ENCODE results near the gene EXOC4. TPM values are rescaled to one million over a fixed set of nuclear protein-coding genes. Genes with fewer than 3 reads are reported as not detected.
A peak's percentile ranks its signal among the peaks of the same experiment; 100 is the strongest.

EXOC4 gene
- total and polyA plus RNA-seq, 2 donors (not counting 3 experiments of a cell fraction or from before 2014, with no cell fraction given): 20.3 to 73.1 TPM

DNA sequence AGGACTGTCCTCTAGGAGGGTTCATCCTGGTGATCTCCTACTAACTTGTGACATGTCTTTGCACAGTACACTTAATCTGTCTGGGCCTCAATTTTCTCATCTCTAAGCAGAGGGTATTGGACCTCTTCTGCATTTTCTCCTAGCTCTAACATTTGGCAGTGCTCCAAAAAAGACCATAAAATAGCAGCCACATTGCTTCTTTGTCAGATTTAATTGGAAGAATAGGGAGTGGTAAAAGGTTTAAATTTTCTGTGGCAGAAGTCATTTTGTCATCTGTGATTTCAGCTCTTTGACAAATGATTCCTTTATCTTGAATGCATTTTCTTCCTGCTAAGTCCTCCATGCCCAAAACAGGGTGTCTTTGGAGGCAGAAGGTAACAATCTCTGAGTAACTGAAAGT is 584.3 kb downstream of the EXOC4 start:
- CTCF ChIA-PET: interaction anchor here (1.0 kb wide), 1 partner anchor 14 kb away, joined by 3 read pairs; no protein-coding TSS in a partner anchor
- no TSS peak for BruUV-seq (replicated peaks)
- H3K27ac ChIP-seq (ENCODE audit: insufficient read depth, low read depth, low read length): no peak overlapping the region
- H4K20me1 ChIP-seq (replicated peaks; ENCODE audit: control insufficient read depth, extremely low read depth, insufficient read depth, low read length): no peaks in the 10 kb centered on the region
- H3K4me3 ChIP-seq (replicated peaks in 1 of 3; ENCODE audit: insufficient read depth in 1 of 3, low read depth in 1 of 3, low read length in 3 of 3): no peak overlapping the region
- intact Hi-C loops (cut with micrococcal nuclease) (no loop called here), dilution Hi-C loops (cut with MboI; ENCODE audit: extremely low pct_ligation_motif_present, low sequenced_read_pairs) (no loop called here)
- no peaks in the 10 kb centered on the region for H3K4me1 ChIP-seq (ENCODE audit: control insufficient read depth, extremely low read depth, insufficient read depth, low read length)
- no peak overlapping the region for H3K4me2 ChIP-seq (ENCODE audit: insufficient read depth, low read length)
- no peaks in the 10 kb centered on the region for H3K79me2 ChIP-seq (ENCODE audit: control insufficient read depth, insufficient read depth, low read length)
- no peak overlapping the region for H2AFZ ChIP-seq (ENCODE audit: low read depth, low read length)
- FAIRE-seq (no peak), DNase-seq (ENCODE audit: low read depth, low spot score) (peak; percentile 10)
- no peak for TF ChIP-seq GATA2 (IDR thresholded peaks at IDR 0.05; ENCODE audit: insufficient read depth, insufficient read length, low read depth, low read length)
- TF ChIP-seq, protein P1, sequence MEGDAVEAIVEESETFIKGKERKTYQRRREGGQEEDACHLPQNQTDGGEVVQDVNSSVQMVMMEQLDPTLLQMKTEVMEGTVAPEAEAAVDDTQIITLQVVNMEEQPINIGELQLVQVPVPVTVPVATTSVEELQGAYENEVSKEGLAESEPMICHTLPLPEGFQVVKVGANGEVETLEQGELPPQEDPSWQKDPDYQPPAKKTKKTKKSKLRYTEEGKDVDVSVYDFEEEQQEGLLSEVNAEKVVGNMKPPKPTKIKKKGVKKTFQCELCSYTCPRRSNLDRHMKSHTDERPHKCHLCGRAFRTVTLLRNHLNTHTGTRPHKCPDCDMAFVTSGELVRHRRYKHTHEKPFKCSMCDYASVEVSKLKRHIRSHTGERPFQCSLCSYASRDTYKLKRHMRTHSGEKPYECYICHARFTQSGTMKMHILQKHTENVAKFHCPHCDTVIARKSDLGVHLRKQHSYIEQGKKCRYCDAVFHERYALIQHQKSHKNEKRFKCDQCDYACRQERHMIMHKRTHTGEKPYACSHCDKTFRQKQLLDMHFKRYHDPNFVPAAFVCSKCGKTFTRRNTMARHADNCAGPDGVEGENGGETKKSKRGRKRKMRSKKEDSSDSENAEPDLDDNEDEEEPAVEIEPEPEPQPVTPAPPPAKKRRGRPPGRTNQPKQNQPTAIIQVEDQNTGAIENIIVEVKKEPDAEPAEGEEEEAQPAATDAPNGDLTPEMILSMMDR (IDR thresholded peaks at IDR 0.05; ENCODE audit: extremely low read depth in 1 of 2, insufficient read depth in 1 of 2, low read depth in 1 of 2, low read length in 2 of 2): no peak
- no peaks in the 10 kb centered on the region for H3K9me1 ChIP-seq (replicated peaks; ENCODE audit: control insufficient read depth, extremely low read depth, insufficient read depth, low read length)
- no peak overlapping the region for H3K9ac ChIP-seq (replicated peaks; ENCODE audit: extremely low read depth, insufficient read depth, low read length)
- no peaks in the 10 kb centered on the region for H3K9me3 ChIP-seq (replicated peaks; ENCODE audit: control insufficient read depth, insufficient read depth, low read length)
- POLR2A ChIA-PET: no interaction called here
- no peaks in the 10 kb centered on the region for H3K36me3 ChIP-seq (ENCODE audit: control insufficient read depth in 2 of 2, extremely low read depth in 1 of 2, insufficient read depth in 2 of 2, low read length in 2 of 2)
- no peaks in the 10 kb centered on the region for H3K27me3 ChIP-seq (ENCODE audit: control insufficient read depth in 2 of 2, insufficient read depth in 2 of 2, low read length in 2 of 2)

DNA sequence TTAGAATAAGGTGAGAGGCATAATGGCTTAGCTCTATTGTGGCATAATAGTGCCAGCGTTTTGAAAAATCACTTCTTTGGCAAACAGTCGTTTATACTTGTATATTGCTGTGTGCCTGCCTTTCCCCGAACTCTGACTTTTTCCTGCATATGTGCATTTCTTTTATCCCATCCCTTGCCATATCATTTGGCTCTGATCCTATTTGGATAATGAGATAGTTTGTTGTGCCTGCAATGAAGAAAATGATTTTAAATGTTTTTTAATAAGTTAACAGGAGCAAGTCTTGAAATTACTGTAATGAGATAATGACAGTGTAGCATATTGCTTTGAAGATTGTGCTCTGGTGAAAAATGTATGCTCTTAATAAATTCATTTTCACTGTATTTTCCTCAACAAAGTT is 586.2 kb downstream of the EXOC4 start:
- no peaks in the 10 kb centered on the region for H3K79me2 ChIP-seq (ENCODE audit: control insufficient read depth, insufficient read depth, low read length)
- POLR2A ChIA-PET: no interaction called here
- H3K27ac ChIP-seq (ENCODE audit: insufficient read depth, low read depth, low read length): no peak overlapping the region
- CTCF ChIA-PET: no interaction called here
- H3K9ac ChIP-seq (replicated peaks; ENCODE audit: extremely low read depth, insufficient read depth, low read length): no peak overlapping the region
- no peaks in the 10 kb centered on the region for H3K27me3 ChIP-seq (ENCODE audit: control insufficient read depth in 2 of 2, insufficient read depth in 2 of 2, low read length in 2 of 2)
- FAIRE-seq (no peak), DNase-seq (ENCODE audit: low read depth, low spot score) (no peak)
- no peak overlapping the region for H3K4me3 ChIP-seq (replicated peaks in 1 of 3; ENCODE audit: insufficient read depth in 1 of 3, low read depth in 1 of 3, low read length in 3 of 3)
- H4K20me1 ChIP-seq (replicated peaks; ENCODE audit: control insufficient read depth, extremely low read depth, insufficient read depth, low read length): no peaks in the 10 kb centered on the region
- H3K9me1 ChIP-seq (replicated peaks; ENCODE audit: control insufficient read depth, extremely low read depth, insufficient read depth, low read length): no peaks in the 10 kb centered on the region
- H2AFZ ChIP-seq (ENCODE audit: low read depth, low read length): no peak overlapping the region
- no peak overlapping the region for H3K4me2 ChIP-seq (ENCODE audit: insufficient read depth, low read length)
- no peaks in the 10 kb centered on the region for H3K36me3 ChIP-seq (ENCODE audit: control insufficient read depth in 2 of 2, extremely low read depth in 1 of 2, insufficient read depth in 2 of 2, low read length in 2 of 2)
- no TSS peak for BruUV-seq (replicated peaks)
- no peaks in the 10 kb centered on the region for H3K4me1 ChIP-seq (ENCODE audit: control insufficient read depth, extremely low read depth, insufficient read depth, low read length)
- no peaks in the 10 kb centered on the region for H3K9me3 ChIP-seq (replicated peaks; ENCODE audit: control insufficient read depth, insufficient read depth, low read length)
- dilution Hi-C loops (cut with MboI; ENCODE audit: extremely low pct_ligation_motif_present, low sequenced_read_pairs): no loop called here
- TF ChIP-seq, protein P1 (IDR thresholded peaks at IDR 0.05; ENCODE audit: extremely low read depth in 1 of 2, insufficient read depth in 1 of 2, low read depth in 1 of 2, low read length in 2 of 2): no peak
- no peak for TF ChIP-seq POLR2A (IDR thresholded peaks at IDR 0.05; ENCODE audit: low read depth, low read length)
- TF ChIP-seq POLR2AphosphoS5 (IDR thresholded peaks at IDR 0.05; ENCODE audit: insufficient read depth, low read depth, low read length): no peak
- TF ChIP-seq GATA2 (IDR thresholded peaks at IDR 0.05; ENCODE audit: insufficient read depth, insufficient read length, low read depth, low read length): no peak
- no peak for TF ChIP-seq JUN (IDR thresholded peaks at IDR 0.05; ENCODE audit: borderline replicate concordance, insufficient read depth, insufficient read length, low read depth)
- TF ChIP-seq MYC (IDR thresholded peaks at IDR 0.05; ENCODE audit: low read depth, low read length): no peak
- TF ChIP-seq EZH2 (IDR thresholded peaks at IDR 0.05; ENCODE audit: borderline replicate concordance, low read depth, low read length, severe bottlenecking): no peak
- TF ChIP-seq, protein P2, sequence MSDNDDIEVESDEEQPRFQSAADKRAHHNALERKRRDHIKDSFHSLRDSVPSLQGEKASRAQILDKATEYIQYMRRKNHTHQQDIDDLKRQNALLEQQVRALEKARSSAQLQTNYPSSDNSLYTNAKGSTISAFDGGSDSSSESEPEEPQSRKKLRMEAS (IDR thresholded peaks at IDR 0.05; ENCODE audit: insufficient read depth, insufficient read length): no peak
- TF ChIP-seq FOS (IDR thresholded peaks at IDR 0.05; ENCODE audit: borderline replicate concordance, insufficient read depth, low read length): no peak
- intact Hi-C loops (cut with micrococcal nuclease): no loop called here
